SK-N-SH (cell line): ENCODE results near the gene SDE2.

Source experiments
- EP300 ChIP-seq, 2 experiments: IDR thresholded peaks; 2 replicates each; pipeline versions ENCODE4 v1.4.0 to v1.6.1; 2012; ENCODE audit warnings: borderline replicate concordance in 1 of 2, low read depth in 1 of 2, low read length in 1 of 2
- EZH2phosphoT487 ChIP-seq: fragments of 200-600 bp; sonication (generic); IDR thresholded peaks from 2 replicates; pipeline ENCODE4 v1.6.1; 2017; ENCODE audit warnings: low read depth, mixed run types, mild to moderate bottlenecking, antibody characterized with exemption, moderate library complexity, borderline replicate concordance
- FOXJ3 ChIP-seq: sonication (generic); formaldehyde crosslinking; IDR thresholded peaks from 2 replicates; pipeline ENCODE4 v1.5.1; 2020; ENCODE audit warnings: mild to moderate bottlenecking, missing genetic modification reagents
- FOXM1 ChIP-seq: IDR thresholded peaks from 2 replicates; pipeline ENCODE4 v1.4.0; 2012; ENCODE audit warnings: low read depth, mild to moderate bottlenecking
- MEF2A ChIP-seq: IDR thresholded peaks from 2 replicates; pipeline ENCODE4 v1.4.0; 2012; ENCODE audit warnings: low read depth, borderline replicate concordance
- MXI1 ChIP-seq: IDR thresholded peaks from 2 replicates; pipeline ENCODE4 v1.6.1; 2012; ENCODE audit warnings: mild to moderate bottlenecking, low read depth, low read length, improper control_type of control experiment
- NFIC ChIP-seq: IDR thresholded peaks from 2 replicates; pipeline ENCODE4 v1.4.0; 2012; ENCODE audit warnings: borderline replicate concordance
- POLR2AphosphoS5 ChIP-seq: IDR thresholded peaks from 2 replicates; pipeline ENCODE4 v1.6.1; 2012; ENCODE audit warnings: low read depth, low read length
- RAD21 ChIP-seq: IDR thresholded peaks from 2 replicates; pipeline ENCODE4 v1.6.1; 2012; ENCODE audit warnings: mild to moderate bottlenecking, low read length
- SMC3 ChIP-seq: IDR thresholded peaks from 2 replicates; pipeline ENCODE4 v1.6.1; 2012; ENCODE audit warnings: low read depth, low read length, improper control_type of control experiment
- TCF12 ChIP-seq: IDR thresholded peaks from 2 replicates; pipeline ENCODE4 v1.4.0; 2012
- TF ChIP-seq, protein P1 (sequence below): fragments of 200-600 bp; sonication (generic); IDR thresholded peaks from 2 replicates; pipeline ENCODE4 v1.6.1; 2017; ENCODE audit warnings: antibody characterized with exemption, mild to moderate bottlenecking, moderate library complexity
- TF ChIP-seq, protein P2 (sequence below): fragments of 150-350 bp; IDR thresholded peaks from 2 replicates; pipeline ENCODE4 v1.6.1; 2017; ENCODE audit warnings: antibody characterized with exemption, low read length, low read depth, borderline replicate concordance
- TF ChIP-seq, protein P3 (sequence below): IDR thresholded peaks from 2 replicates; pipeline ENCODE4 v1.4.0; 2012; ENCODE audit warnings: low read depth, borderline replicate concordance

DNA sequence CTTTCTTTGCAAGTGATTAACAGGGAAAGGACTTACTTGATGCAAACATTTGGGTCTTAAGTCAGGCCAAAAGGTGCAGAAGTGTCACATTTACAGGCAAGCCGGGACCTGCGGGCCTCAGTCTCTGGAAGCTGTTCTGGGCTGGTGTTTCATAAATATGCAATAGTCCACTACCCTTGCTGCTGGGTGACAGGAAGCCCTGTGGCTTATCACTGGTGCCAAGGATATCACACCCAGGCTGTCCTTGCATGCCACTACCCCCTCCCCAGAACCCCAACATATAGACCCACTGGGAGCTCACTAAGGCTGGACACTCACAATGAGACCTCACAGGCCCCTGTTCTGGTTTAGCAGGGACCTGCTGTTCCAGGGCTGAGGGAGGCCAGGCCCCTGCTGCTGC is 54.8 kb downstream of the SDE2 start:
- TF ChIP-seq MEF2A (no peak), FOXM1 (no peak), POLR2AphosphoS5 (no peak), EZH2phosphoT487 (no peak), EP300 (IDR thresholded peaks at IDR 0.05; ENCODE audit: borderline replicate concordance in 1 of 2, low read depth in 1 of 2, low read length in 1 of 2) (no peak), RAD21 (no peak), MXI1 (no peak), NFIC (no peak), TCF12 (no peak), FOXJ3 (CRISPR knock-in tag) (no peak), SMC3 (no peak)
- TF ChIP-seq, protein P1, sequence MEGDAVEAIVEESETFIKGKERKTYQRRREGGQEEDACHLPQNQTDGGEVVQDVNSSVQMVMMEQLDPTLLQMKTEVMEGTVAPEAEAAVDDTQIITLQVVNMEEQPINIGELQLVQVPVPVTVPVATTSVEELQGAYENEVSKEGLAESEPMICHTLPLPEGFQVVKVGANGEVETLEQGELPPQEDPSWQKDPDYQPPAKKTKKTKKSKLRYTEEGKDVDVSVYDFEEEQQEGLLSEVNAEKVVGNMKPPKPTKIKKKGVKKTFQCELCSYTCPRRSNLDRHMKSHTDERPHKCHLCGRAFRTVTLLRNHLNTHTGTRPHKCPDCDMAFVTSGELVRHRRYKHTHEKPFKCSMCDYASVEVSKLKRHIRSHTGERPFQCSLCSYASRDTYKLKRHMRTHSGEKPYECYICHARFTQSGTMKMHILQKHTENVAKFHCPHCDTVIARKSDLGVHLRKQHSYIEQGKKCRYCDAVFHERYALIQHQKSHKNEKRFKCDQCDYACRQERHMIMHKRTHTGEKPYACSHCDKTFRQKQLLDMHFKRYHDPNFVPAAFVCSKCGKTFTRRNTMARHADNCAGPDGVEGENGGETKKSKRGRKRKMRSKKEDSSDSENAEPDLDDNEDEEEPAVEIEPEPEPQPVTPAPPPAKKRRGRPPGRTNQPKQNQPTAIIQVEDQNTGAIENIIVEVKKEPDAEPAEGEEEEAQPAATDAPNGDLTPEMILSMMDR, result no peak
- TF ChIP-seq, protein P2, sequence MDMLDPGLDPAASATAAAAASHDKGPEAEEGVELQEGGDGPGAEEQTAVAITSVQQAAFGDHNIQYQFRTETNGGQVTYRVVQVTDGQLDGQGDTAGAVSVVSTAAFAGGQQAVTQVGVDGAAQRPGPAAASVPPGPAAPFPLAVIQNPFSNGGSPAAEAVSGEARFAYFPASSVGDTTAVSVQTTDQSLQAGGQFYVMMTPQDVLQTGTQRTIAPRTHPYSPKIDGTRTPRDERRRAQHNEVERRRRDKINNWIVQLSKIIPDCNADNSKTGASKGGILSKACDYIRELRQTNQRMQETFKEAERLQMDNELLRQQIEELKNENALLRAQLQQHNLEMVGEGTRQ, result no peak
- TF ChIP-seq, protein P3, sequence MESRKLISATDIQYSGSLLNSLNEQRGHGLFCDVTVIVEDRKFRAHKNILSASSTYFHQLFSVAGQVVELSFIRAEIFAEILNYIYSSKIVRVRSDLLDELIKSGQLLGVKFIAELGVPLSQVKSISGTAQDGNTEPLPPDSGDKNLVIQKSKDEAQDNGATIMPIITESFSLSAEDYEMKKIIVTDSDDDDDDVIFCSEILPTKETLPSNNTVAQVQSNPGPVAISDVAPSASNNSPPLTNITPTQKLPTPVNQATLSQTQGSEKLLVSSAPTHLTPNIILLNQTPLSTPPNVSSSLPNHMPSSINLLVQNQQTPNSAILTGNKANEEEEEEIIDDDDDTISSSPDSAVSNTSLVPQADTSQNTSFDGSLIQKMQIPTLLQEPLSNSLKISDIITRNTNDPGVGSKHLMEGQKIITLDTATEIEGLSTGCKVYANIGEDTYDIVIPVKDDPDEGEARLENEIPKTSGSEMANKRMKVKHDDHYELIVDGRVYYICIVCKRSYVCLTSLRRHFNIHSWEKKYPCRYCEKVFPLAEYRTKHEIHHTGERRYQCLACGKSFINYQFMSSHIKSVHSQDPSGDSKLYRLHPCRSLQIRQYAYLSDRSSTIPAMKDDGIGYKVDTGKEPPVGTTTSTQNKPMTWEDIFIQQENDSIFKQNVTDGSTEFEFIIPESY, result no peak
